Transverse colon (tissue), 4 donors: ENCODE results near the gene METTL9. TPM values are rescaled to one million over a fixed set of nuclear protein-coding genes. Genes with fewer than 3 reads are reported as not detected.
A peak's percentile ranks its signal among the peaks of the same experiment; 100 is the strongest.

Source experiments
- DNase-seq: peaks from one replicate; pipeline ENCODE4 v3.0.0-alpha.2; 2019
- H3K27ac ChIP-seq, 4 donors: fragments of 200-600 bp; sonication (generic); 2 replicates each; pipeline ENCODE4 v1.5.1; 2016 to 2018; ENCODE audit warnings: inconsistent platforms in 4 of 4
- H3K27me3 ChIP-seq: fragments of 200-600 bp; sonication (generic); 2 replicates; pipeline ENCODE4 v1.5.1; 2017; ENCODE audit warnings: inconsistent platforms
- H3K36me3 ChIP-seq, 4 donors: fragments of 200-600 bp; sonication (generic); 2 replicates each; pipeline ENCODE4 v1.5.1; 2017 to 2019; ENCODE audit warnings: inconsistent platforms in 4 of 4
- H3K4me1 ChIP-seq, 4 donors: fragments of 200-600 bp; sonication (generic); 2 replicates each; pipeline ENCODE4 v1.5.1; 2017 to 2020; ENCODE audit warnings: inconsistent platforms in 4 of 4
- H3K4me3 ChIP-seq, 4 donors: fragments of 200-600 bp; sonication (generic); 1 replicate in 1 of 4; 2 replicates in 3 of 4; pipeline versions ENCODE4 v1.5.1 to v1.6.1; 2017 to 2019; ENCODE audit warnings: inconsistent platforms in 4 of 4
- H3K9me3 ChIP-seq, 2 donors: fragments of 200-600 bp; sonication (generic); 2 replicates each; pipeline ENCODE4 v1.5.1; 2017 to 2019; ENCODE audit warnings: inconsistent platforms in 2 of 2
- CTCF ChIP-seq, 5 experiments: fragments of 200-600 bp in 3 of 5; fragments of 450-650 bp in 2 of 5; sonication (generic) in 3 of 5; IDR thresholded peaks; 1 replicate in 2 of 5; 2 replicates in 3 of 5; pipeline ENCODE4 v1.5.1; 2016 to 2017; ENCODE audit warnings: antibody characterized with exemption in 5 of 5, inconsistent platforms in 3 of 5, mild to moderate bottlenecking in 2 of 5, moderate library complexity in 1 of 5
- EP300 ChIP-seq: sonication (generic); formaldehyde crosslinking; IDR thresholded peaks from one replicate; pipeline ENCODE4 v1.6.1; 2017; ENCODE audit warnings: antibody characterized with exemption, low read depth
- POLR2A ChIP-seq: fragments of 450-650 bp; IDR thresholded peaks from one replicate; pipeline ENCODE4 v1.6.1; 2016; ENCODE audit warnings: antibody characterized with exemption, mild to moderate bottlenecking, moderate library complexity
- POLR2AphosphoS5 ChIP-seq, 3 donors: sonication (generic); formaldehyde crosslinking; IDR thresholded peaks; one replicate each; pipeline ENCODE4 v1.6.1; 2016; ENCODE audit warnings: antibody characterized with exemption in 3 of 3
- WGBS, 2 donors: methylation state at CpG; one replicate each; pipeline ENCODE4 v1.1.5; 2018; ENCODE audit warnings: low coverage in 1 of 2; 5-methylcytosine and 5-hydroxymethylcytosine counted together
- in situ Hi-C, 4 donors: fragments of 200-750 bp; cut with MboI; loops; one replicate each; pipeline versions ENCODE4 v1.15.0 to v1.15.1; 2017; ENCODE audit warnings: low sequenced_read_pairs in 3 of 4, low pct_ligation_motif_present in 1 of 4, low pct_unique_long_range_greater_than_20kb in 1 of 4
- intact Hi-C: fragments of 100-400 bp; cut with DNase I; formaldehyde crosslinking; loops from one replicate; pipeline ENCODE4 v1.15.1; 2023; ENCODE audit warnings: low total_unique reads
- total RNA-seq, 4 donors: library from RNA; depleted of rRNA; stranded (reverse); fragments of >200 nt; gene quantifications; one replicate each; pipeline ENCODE4 v1.1.0, GENCODE V29; 2016

Gene METTL9
- total RNA-seq, 4 donors from 2014 or later = 41.9 to 116 (median 67.5) TPM

GRCh38 chr16:21611198-21611555 lies 11.8 kb downstream of the METTL9 start:
- intact Hi-C loops (no loop called here), in situ Hi-C loops (no loop called here)
- Histone ChIP-seq H3K36me3 (no peaks in the 10 kb centered on the region), H3K4me1 (peaks cover 6 to 59% (median 23%) of the 10 kb centered on the region in 4 donors), H3K27ac (peak overlapping the region in 2 of 4 donors; percentile 35 to 53), H3K4me3 (no peak overlapping the region), H3K9me3 (no peaks in the 10 kb centered on the region), H3K27me3 (no peaks in the 10 kb centered on the region)
- no peak for TF ChIP-seq POLR2AphosphoS5 (IDR thresholded peaks at IDR 0.05)
- TF ChIP-seq POLR2A = no peak
- no peak for TF ChIP-seq EP300
- TF ChIP-seq CTCF (IDR thresholded peaks at IDR 0.05) = no peak
- DNase-seq = no peak
- 54 to 60% methylated on average over 4 of the region's 4 CpGs for WGBS, 2 donors

DNA sequence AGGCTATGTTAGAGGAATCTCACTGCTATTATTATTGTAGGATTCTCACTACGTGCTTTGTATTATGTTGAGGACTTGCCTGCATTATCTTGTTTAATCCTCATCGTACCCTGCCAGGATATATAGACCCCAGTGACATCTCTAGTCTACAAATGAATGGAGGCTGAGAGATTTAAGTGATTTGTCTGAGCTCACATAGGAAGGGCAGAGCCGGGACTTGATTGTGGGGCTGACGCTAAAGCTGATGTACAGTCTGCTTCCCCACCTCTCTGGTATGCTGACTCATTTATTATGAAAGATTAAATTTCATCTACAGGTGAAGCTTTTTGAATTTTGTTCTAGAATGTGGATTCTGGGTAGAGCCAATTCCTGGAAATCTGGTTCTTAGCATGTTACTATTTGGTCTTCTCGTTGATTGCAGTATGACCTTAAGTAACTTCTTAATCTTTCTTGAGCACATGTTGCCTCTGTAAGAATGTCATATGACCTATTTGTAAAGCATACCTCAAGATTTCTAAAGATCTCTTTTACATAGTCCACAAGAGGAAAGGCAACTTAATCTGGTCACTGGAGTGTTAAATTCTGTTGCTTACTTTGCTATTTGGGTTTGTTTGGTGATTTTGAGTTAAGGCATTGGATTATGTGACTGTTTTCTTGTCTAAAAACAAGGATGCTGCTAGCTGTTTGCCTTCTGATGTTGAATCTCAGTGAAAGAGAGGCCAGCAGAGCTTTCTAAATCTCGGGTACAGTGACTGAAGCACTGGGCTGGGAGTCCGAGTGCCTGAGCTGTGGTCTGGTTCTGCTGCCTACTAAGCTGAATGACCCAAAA lies 12.4 kb downstream of the METTL9 start:
- WGBS, 2 donors = 67 to 69% methylated on average over 6 to 7 of the region's 7 CpGs
- peak overlapping the region in 3 of 4 donors; percentile 25 to 53 (median 35) for H3K27ac ChIP-seq
- H3K4me1 ChIP-seq = peaks cover 6 to 59% (median 20%) of the 10 kb centered on the region in 4 donors
- H3K27me3 ChIP-seq = no peaks in the 10 kb centered on the region
- H3K36me3 ChIP-seq = no peaks in the 10 kb centered on the region
- in situ Hi-C loops (no loop called here), intact Hi-C loops (no loop called here)
- no peak for TF ChIP-seq CTCF (IDR thresholded peaks at IDR 0.05)
- TF ChIP-seq POLR2AphosphoS5 (IDR thresholded peaks at IDR 0.05) = no peak
- no peak for TF ChIP-seq EP300
- TF ChIP-seq POLR2A = no peak
- no peak for DNase-seq
- no peak overlapping the region for H3K4me3 ChIP-seq
- H3K9me3 ChIP-seq = no peaks in the 10 kb centered on the region

DNA sequence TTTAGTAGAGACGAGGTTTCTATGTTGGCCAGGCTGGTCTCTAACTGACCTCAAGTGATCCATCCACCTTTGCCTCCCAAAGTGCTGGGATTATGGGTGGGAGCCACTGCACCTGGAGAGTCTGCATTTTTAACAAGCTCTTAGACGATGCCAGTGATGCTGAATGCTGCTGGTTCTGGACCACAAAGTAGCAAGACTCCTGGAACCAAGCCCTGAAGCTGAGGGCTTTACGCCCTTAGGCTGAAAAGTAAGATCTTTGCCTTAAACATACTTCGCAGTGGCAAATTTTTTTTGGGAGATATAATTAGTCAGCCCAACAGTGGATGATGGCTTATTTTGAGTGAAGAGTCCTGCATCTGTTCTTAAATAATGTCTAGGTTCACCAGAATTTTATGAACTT lies 14.0 kb downstream of the METTL9 start:
- 99 to 100% methylated on average over 1 to 4 of the region's 4 CpGs for WGBS, 2 donors
- no peak for DNase-seq
- Histone ChIP-seq H3K27ac (no peak overlapping the region), H3K4me3 (no peak overlapping the region), H3K36me3 (no peaks in the 10 kb centered on the region), H3K27me3 (no peaks in the 10 kb centered on the region), H3K9me3 (no peaks in the 10 kb centered on the region), H3K4me1 (peaks cover 6 to 51% (median 17%) of the 10 kb centered on the region in 4 donors)
- TF ChIP-seq POLR2AphosphoS5 (IDR thresholded peaks at IDR 0.05) = no peak
- no peak for TF ChIP-seq POLR2A
- no peak for TF ChIP-seq CTCF (IDR thresholded peaks at IDR 0.05)
- in situ Hi-C loops (no loop called here), intact Hi-C loops (no loop called here)

- WGBS, 2 donors = 80 to 81% methylated on average over 1 to 2 of the region's 2 CpGs
- H3K36me3 ChIP-seq = no peaks in the 10 kb centered on the region
- no peak for DNase-seq
- in situ Hi-C loops (no loop called here), intact Hi-C loops (no loop called here)
- H3K4me1 ChIP-seq = peaks cover 6 to 47% (median 15%) of the 10 kb centered on the region in 4 donors
- H3K9me3 ChIP-seq = no peaks in the 10 kb centered on the region
- no peak overlapping the region for H3K4me3 ChIP-seq
- no peak overlapping the region for H3K27ac ChIP-seq
- TF ChIP-seq CTCF (IDR thresholded peaks at IDR 0.05) (no peak), POLR2AphosphoS5 (IDR thresholded peaks at IDR 0.05) (no peak), POLR2A (no peak), EP300 (no peak)
- H3K27me3 ChIP-seq = no peaks in the 10 kb centered on the region
Measured at GRCh38 chr16:21613781-21614180, 14.4 kb downstream of the METTL9 start.
